OCI-LY1 (cell line): ENCODE results near the gene ZC2HC1C.

ENCODE experiments used
- H2AFZ ChIP-seq: fragments of 200-600 bp; sonication (generic), shearing (Covaris generic); 2 replicates; pipeline ENCODE4 v1.6.0; 2014; ENCODE audit warnings: antibody characterized with exemption, mild to moderate bottlenecking, low read length
- H3F3A ChIP-seq: fragments of 200-600 bp; sonication (generic), shearing (Covaris generic); 2 replicates; pipeline ENCODE4 v1.6.0; 2014; ENCODE audit warnings: mild to moderate bottlenecking, antibody characterized with exemption, low read length, moderate library complexity; ENCODE audit not compliant: insufficient read depth
- H3K27ac ChIP-seq: fragments of 200-600 bp; sonication (generic); 2 replicates; pipeline ENCODE4 v1.5.1; 2014; ENCODE audit warnings: low read length, mixed run types, mild to moderate bottlenecking, low read depth; ENCODE audit not compliant: poor library complexity, severe bottlenecking
- H3K27me3 ChIP-seq: fragments of 200-600 bp; sonication (generic); 2 replicates; pipeline ENCODE4 v1.6.0; 2014; ENCODE audit warnings: antibody characterized with exemption, mild to moderate bottlenecking, low read length, moderate library complexity; ENCODE audit not compliant: insufficient read depth
- H3K36me3 ChIP-seq: fragments of 200-600 bp; sonication (generic); 2 replicates; pipeline ENCODE4 v1.6.1; 2014; ENCODE audit warnings: mild to moderate bottlenecking, antibody characterized with exemption, low read length, moderate library complexity, mixed read lengths; ENCODE audit not compliant: insufficient read depth
- H3K4me1 ChIP-seq: fragments of 200-600 bp; sonication (generic); 2 replicates; pipeline ENCODE4 v1.5.1; 2014; ENCODE audit warnings: mild to moderate bottlenecking, low read length, moderate library complexity; ENCODE audit not compliant: insufficient read depth, severe bottlenecking
- H3K4me2 ChIP-seq: fragments of 200-600 bp; sonication (generic), shearing (Covaris generic); 2 replicates; pipeline ENCODE4 v1.6.1; 2014; ENCODE audit warnings: low read length
- H3K4me3 ChIP-seq: fragments of 200-600 bp; sonication (generic); 2 replicates; pipeline ENCODE4 v1.5.1; 2014; ENCODE audit warnings: low read length, low read depth, mild to moderate bottlenecking, mixed read lengths; ENCODE audit not compliant: poor library complexity, severe bottlenecking
- H3K79me2 ChIP-seq: fragments of 200-600 bp; shearing (Covaris generic); 2 replicates; pipeline ENCODE4 v1.6.1; 2016; ENCODE audit warnings: mixed run types, low read length, mixed read lengths; ENCODE audit not compliant: insufficient read depth
- H3K9ac ChIP-seq: fragments of 200-600 bp; sonication (generic), shearing (Covaris generic); 2 replicates; pipeline ENCODE4 v1.6.1; 2014; ENCODE audit warnings: mild to moderate bottlenecking, low read length, mixed read lengths
- H3K9me2 ChIP-seq: fragments of 200-600 bp; sonication (generic), shearing (Covaris generic); 2 replicates; pipeline ENCODE4 v1.6.1; 2014; ENCODE audit warnings: low read depth, mild to moderate bottlenecking, low read length, mixed read lengths
- H3K9me3 ChIP-seq: fragments of 200-600 bp; shearing (Covaris generic); 2 replicates; pipeline ENCODE4 v1.6.1; 2014; ENCODE audit warnings: low read length, mixed read lengths
- H4K20me1 ChIP-seq: fragments of 200-600 bp; sonication (generic), shearing (Covaris generic); 2 replicates; pipeline ENCODE4 v1.6.0; 2016; ENCODE audit warnings: mild to moderate bottlenecking, low read length; ENCODE audit not compliant: insufficient read depth
- CTCF ChIP-seq: fragments of 200-600 bp; sonication (generic), shearing (Covaris generic); IDR thresholded peaks from 2 replicates; pipeline ENCODE4 v1.5.1; 2017; ENCODE audit warnings: mild to moderate bottlenecking, antibody characterized with exemption, low read length, moderate library complexity, mixed read lengths
- EZH2 ChIP-seq: fragments of 200-600 bp; sonication (generic), shearing (Covaris generic); IDR thresholded peaks from 2 replicates; pipeline ENCODE4 v1.8.0; 2017; ENCODE audit warnings: borderline replicate concordance, mixed run types, mild to moderate bottlenecking, antibody characterized with exemption, low read length, moderate library complexity, mixed read lengths

The ZC2HC1C gene

GRCh38 chr14:75053396-75054291 is 15.8 kb upstream of the ZC2HC1C start:
- H3K4me2 ChIP-seq: no peak overlapping the region
- H3K9ac ChIP-seq: no peak overlapping the region
- no peaks in the 10 kb centered on the region for H3K79me2 ChIP-seq
- TF ChIP-seq EZH2: no peak
- no peaks in the 10 kb centered on the region for H4K20me1 ChIP-seq
- H2AFZ ChIP-seq: no peak overlapping the region
- H3K27ac ChIP-seq: no peak overlapping the region
- 0 out of 2 replicates have a peak, but pooled peaks cover 7% of the 10 kb centered on the region for H3F3A ChIP-seq
- no peak overlapping the region for H3K4me3 ChIP-seq
- H3K27me3 ChIP-seq: no peaks in the 10 kb centered on the region
- peaks cover 21% of the 10 kb centered on the region for H3K4me1 ChIP-seq
- H3K9me2 ChIP-seq: no peaks in the 10 kb centered on the region
- H3K9me3 ChIP-seq: no peaks in the 10 kb centered on the region
- H3K36me3 ChIP-seq: peaks cover 28% of the 10 kb centered on the region; the same call in 1 of the 2 replicates

- Histone ChIP-seq H3K4me1 (peaks cover 21% of the 10 kb centered on the region), H3K79me2 (no peaks in the 10 kb centered on the region), H3K9me3 (no peaks in the 10 kb centered on the region), H3K9ac (no peak overlapping the region), H2AFZ (no peak overlapping the region), H3F3A (0 out of 2 replicates have a peak, but pooled peaks cover 7% of the 10 kb centered on the region), H3K9me2 (no peaks in the 10 kb centered on the region), H3K27ac (no peak overlapping the region), H3K4me2 (no peak overlapping the region), H4K20me1 (no peaks in the 10 kb centered on the region), H3K27me3 (no peaks in the 10 kb centered on the region), H3K36me3 (peaks cover 24% of the 10 kb centered on the region; the same call in 1 of the 2 replicates), H3K4me3 (no peak overlapping the region)
- no peak for TF ChIP-seq CTCF
- TF ChIP-seq EZH2: no peak
Measured at GRCh38 chr14:75054421-75054820, 15.0 kb upstream of the ZC2HC1C start.

GRCh38 chr14:75059642-75060041 is 9.8 kb upstream of the ZC2HC1C start:
- H3F3A ChIP-seq: no peaks in the 10 kb centered on the region
- no peak overlapping the region for H2AFZ ChIP-seq
- H3K36me3 ChIP-seq: peaks cover 40% of the 10 kb centered on the region
- no peak overlapping the region for H3K4me3 ChIP-seq
- no peak overlapping the region for H3K9ac ChIP-seq
- no peaks in the 10 kb centered on the region for H3K9me3 ChIP-seq
- H3K79me2 ChIP-seq: peaks cover 18% of the 10 kb centered on the region; the same call in 1 of the 2 replicates
- TF ChIP-seq CTCF (no peak), EZH2 (no peak)
- H4K20me1 ChIP-seq: no peaks in the 10 kb centered on the region
- no peaks in the 10 kb centered on the region for H3K9me2 ChIP-seq
- H3K4me1 ChIP-seq: peaks cover 13% of the 10 kb centered on the region
- H3K4me2 ChIP-seq: no peak overlapping the region
- no peak overlapping the region for H3K27ac ChIP-seq
- H3K27me3 ChIP-seq: no peaks in the 10 kb centered on the region
